Prostate gland (tissue), 2 donors: ENCODE results near the gene NOCT.

Experiments used
- CTCF ChIP-seq, 4 experiments: fragments of 200-600 bp in 2 of 4; fragments of 450-650 bp in 2 of 4; sonication (generic) in 2 of 4; IDR thresholded peaks; 1 replicate in 3 of 4; 2 replicates in 1 of 4; pipeline ENCODE4 v1.5.1; 2016 to 2019; ENCODE audit warnings: antibody characterized with exemption in 4 of 4, mild to moderate bottlenecking in 2 of 4, moderate library complexity in 2 of 4
- POLR2AphosphoS5 ChIP-seq: sonication (generic); formaldehyde crosslinking; IDR thresholded peaks from one replicate; pipeline ENCODE4 v1.6.1; 2017; ENCODE audit warnings: antibody characterized with exemption

GRCh38 chr4:139011225-139011950, 4.2 kb upstream of the NOCT start:
- TF ChIP-seq CTCF (IDR thresholded peaks at IDR 0.05) (no peak), POLR2AphosphoS5 (no peak)
